WTC11 (cell line): ENCODE data around the gene DSTN. TPM values are rescaled to one million over a fixed set of nuclear protein-coding genes. Genes with fewer than 3 reads are reported as not detected.

Source experiments
- ATAC-seq: fragments of 200-7000 bp; cut with Tn5 transposase; 2 replicates; pipeline ENCODE4 v1.10.0; 2021; ENCODE audit warnings: mild to moderate bottlenecking, moderate library complexity
- CTCF ChIA-PET: fragments of 300-600 bp; sonication (Branson Sonifier 250); formaldehyde crosslinking; loops from one replicate; lab custom pipeline; 2021; ENCODE audit warnings: antibody characterized with exemption; lab: Charles Lee
- POLR2A ChIA-PET: fragments of 350-600 bp; sonication (Branson Sonifier 250); formaldehyde crosslinking; loops from one replicate; lab custom pipeline; 2021; ENCODE audit warnings: antibody characterized with exemption; lab: Charles Lee
- DNase-seq: peaks from one replicate; pipeline ENCODE4 v3.0.0; 2021; ENCODE audit warnings: low spot score
- H3K27ac Mint-ChIP-seq: 2 replicates; pipeline ENCODE4 v1.8.0; 2021; ENCODE audit warnings: mixed read lengths
- H3K27me3 Mint-ChIP-seq: 2 replicates; pipeline ENCODE4 v1.8.0; 2021; ENCODE audit warnings: low read depth, mild to moderate bottlenecking, moderate library complexity, mixed read lengths
- H3K36me3 Mint-ChIP-seq: 2 replicates; pipeline ENCODE4 v1.8.0; 2021; ENCODE audit warnings: mixed read lengths
- H3K4me1 Mint-ChIP-seq: 2 replicates; pipeline ENCODE4 v1.8.0; 2022; ENCODE audit warnings: mixed read lengths
- H3K4me3 Mint-ChIP-seq: 2 replicates; pipeline ENCODE4 v1.8.0; 2021; ENCODE audit warnings: mild to moderate bottlenecking, moderate library complexity, mixed read lengths
- H3K9me3 Mint-ChIP-seq: 2 replicates; pipeline ENCODE4 v1.8.0; 2021; ENCODE audit warnings: mixed read lengths
- ESRRA ChIP-seq: sonication (generic); formaldehyde crosslinking; IDR thresholded peaks from 2 replicates; pipeline ENCODE4 v1.8.1; 2022; ENCODE audit warnings: mild to moderate bottlenecking, missing genetic modification reagents, borderline replicate concordance
- GTF2I ChIP-seq: fragments of 250-450 bp; sonication (Bioruptor Pico); conservative IDR thresholded peaks from 2 replicates; pipeline ENCODE4 v1.4.0; 2021; ENCODE audit warnings: mild to moderate bottlenecking
- KAT7 ChIP-seq: sonication (generic); formaldehyde crosslinking; IDR thresholded peaks from 2 replicates; pipeline ENCODE4 v1.8.1; 2023; ENCODE audit warnings: missing genetic modification reagents, mild to moderate bottlenecking, borderline replicate concordance
- MYBL2 ChIP-seq: sonication (generic); formaldehyde crosslinking; IDR thresholded peaks from 2 replicates; pipeline ENCODE4 v1.8.1; 2023; ENCODE audit warnings: mild to moderate bottlenecking, moderate library complexity, missing genetic modification reagents
- NFYB ChIP-seq: sonication (generic); formaldehyde crosslinking; conservative IDR thresholded peaks from 2 replicates; pipeline ENCODE4 v1.8.0; 2022; ENCODE audit warnings: low read depth, missing genetic modification reagents
- NR3C1 ChIP-seq: sonication (generic); formaldehyde crosslinking; conservative IDR thresholded peaks from 2 replicates; pipeline ENCODE4 v1.8.1; 2023; ENCODE audit warnings: low read depth, mild to moderate bottlenecking, missing genetic modification reagents
- PRDM15 ChIP-seq: sonication (generic); formaldehyde crosslinking; IDR thresholded peaks from 2 replicates; pipeline ENCODE4 v1.8.0; 2022; ENCODE audit warnings: missing genetic modification reagents
- PRRX2 ChIP-seq: fragments of 250-450 bp; sonication (Bioruptor Pico); IDR thresholded peaks from 2 replicates; pipeline ENCODE4 v1.8.0; 2021; ENCODE audit warnings: mild to moderate bottlenecking
- ZBTB21 ChIP-seq: sonication (generic); formaldehyde crosslinking; IDR thresholded peaks from 2 replicates; pipeline ENCODE4 v1.8.1; 2023; ENCODE audit warnings: mild to moderate bottlenecking, missing genetic modification reagents, borderline replicate concordance
- ZNF396 ChIP-seq: fragments of 250-450 bp; sonication (Bioruptor Pico); IDR thresholded peaks from 2 replicates; pipeline ENCODE4 v1.8.0; 2021; ENCODE audit warnings: mild to moderate bottlenecking, moderate library complexity, borderline replicate concordance
- total RNA-seq: library from RNA; stranded (reverse); gene quantifications from 3 replicates; pipeline ENCODE4 v1.2.3, GENCODE V29; 2021
- TF ChIP-seq, protein P1 (sequence below): sonication (generic); formaldehyde crosslinking; IDR thresholded peaks from 2 replicates; pipeline ENCODE4 v1.8.0; 2023; ENCODE audit warnings: missing genetic modification reagents, mild to moderate bottlenecking, borderline replicate concordance
- TF ChIP-seq, protein P2 (sequence below): sonication (generic); formaldehyde crosslinking; IDR thresholded peaks from 2 replicates; pipeline ENCODE4 v1.8.0; 2022; ENCODE audit warnings: mild to moderate bottlenecking, missing genetic modification reagents
- TF ChIP-seq, protein P3 (sequence below): sonication (generic); formaldehyde crosslinking; IDR thresholded peaks from 2 replicates; pipeline ENCODE4 v1.8.1; 2022; ENCODE audit warnings: low read depth, mild to moderate bottlenecking, moderate library complexity, missing genetic modification reagents, borderline replicate concordance
- TF ChIP-seq, protein P4 (sequence below): sonication (generic); formaldehyde crosslinking; IDR thresholded peaks from 2 replicates; pipeline ENCODE4 v1.8.1; 2023; ENCODE audit warnings: mild to moderate bottlenecking, missing genetic modification reagents, moderate library complexity

DSTN gene
- total RNA-seq, 1 experiment from 2014 or later, result 153 TPM

- TF ChIP-seq, protein P1, sequence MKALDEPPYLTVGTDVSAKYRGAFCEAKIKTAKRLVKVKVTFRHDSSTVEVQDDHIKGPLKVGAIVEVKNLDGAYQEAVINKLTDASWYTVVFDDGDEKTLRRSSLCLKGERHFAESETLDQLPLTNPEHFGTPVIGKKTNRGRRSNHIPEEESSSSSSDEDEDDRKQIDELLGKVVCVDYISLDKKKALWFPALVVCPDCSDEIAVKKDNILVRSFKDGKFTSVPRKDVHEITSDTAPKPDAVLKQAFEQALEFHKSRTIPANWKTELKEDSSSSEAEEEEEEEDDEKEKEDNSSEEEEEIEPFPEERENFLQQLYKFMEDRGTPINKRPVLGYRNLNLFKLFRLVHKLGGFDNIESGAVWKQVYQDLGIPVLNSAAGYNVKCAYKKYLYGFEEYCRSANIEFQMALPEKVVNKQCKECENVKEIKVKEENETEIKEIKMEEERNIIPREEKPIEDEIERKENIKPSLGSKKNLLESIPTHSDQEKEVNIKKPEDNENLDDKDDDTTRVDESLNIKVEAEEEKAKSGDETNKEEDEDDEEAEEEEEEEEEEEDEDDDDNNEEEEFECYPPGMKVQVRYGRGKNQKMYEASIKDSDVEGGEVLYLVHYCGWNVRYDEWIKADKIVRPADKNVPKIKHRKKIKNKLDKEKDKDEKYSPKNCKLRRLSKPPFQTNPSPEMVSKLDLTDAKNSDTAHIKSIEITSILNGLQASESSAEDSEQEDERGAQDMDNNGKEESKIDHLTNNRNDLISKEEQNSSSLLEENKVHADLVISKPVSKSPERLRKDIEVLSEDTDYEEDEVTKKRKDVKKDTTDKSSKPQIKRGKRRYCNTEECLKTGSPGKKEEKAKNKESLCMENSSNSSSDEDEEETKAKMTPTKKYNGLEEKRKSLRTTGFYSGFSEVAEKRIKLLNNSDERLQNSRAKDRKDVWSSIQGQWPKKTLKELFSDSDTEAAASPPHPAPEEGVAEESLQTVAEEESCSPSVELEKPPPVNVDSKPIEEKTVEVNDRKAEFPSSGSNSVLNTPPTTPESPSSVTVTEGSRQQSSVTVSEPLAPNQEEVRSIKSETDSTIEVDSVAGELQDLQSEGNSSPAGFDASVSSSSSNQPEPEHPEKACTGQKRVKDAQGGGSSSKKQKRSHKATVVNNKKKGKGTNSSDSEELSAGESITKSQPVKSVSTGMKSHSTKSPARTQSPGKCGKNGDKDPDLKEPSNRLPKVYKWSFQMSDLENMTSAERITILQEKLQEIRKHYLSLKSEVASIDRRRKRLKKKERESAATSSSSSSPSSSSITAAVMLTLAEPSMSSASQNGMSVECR (CRISPR knock-in tag), result no peak
- TF ChIP-seq, protein P2, sequence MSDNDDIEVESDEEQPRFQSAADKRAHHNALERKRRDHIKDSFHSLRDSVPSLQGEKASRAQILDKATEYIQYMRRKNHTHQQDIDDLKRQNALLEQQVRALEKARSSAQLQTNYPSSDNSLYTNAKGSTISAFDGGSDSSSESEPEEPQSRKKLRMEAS, result no peak
- TF ChIP-seq NFYB (CRISPR knock-in tag) (no peak), PRDM15 (no peak), MYBL2 (CRISPR knock-in tag) (no peak), ZNF396 (CRISPR knock-in tag) (no peak), GTF2I (CRISPR knock-in tag) (no peak), PRRX2 (CRISPR knock-in tag) (no peak), ZBTB21 (CRISPR knock-in tag) (no peak)
- TF ChIP-seq, protein P3, sequence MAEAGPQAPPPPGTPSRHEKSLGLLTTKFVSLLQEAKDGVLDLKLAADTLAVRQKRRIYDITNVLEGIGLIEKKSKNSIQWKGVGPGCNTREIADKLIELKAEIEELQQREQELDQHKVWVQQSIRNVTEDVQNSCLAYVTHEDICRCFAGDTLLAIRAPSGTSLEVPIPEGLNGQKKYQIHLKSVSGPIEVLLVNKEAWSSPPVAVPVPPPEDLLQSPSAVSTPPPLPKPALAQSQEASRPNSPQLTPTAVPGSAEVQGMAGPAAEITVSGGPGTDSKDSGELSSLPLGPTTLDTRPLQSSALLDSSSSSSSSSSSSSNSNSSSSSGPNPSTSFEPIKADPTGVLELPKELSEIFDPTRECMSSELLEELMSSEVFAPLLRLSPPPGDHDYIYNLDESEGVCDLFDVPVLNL (CRISPR knock-in tag), result no peak
Observed at GRCh38 chr20:17614176-17614811, 44.4 kb downstream of the DSTN start (continued).

GRCh38 chr20:17614812-17615644 lies 45.2 kb downstream of the DSTN start:
- POLR2A ChIA-PET, result no interaction called here

More at GRCh38 chr20:17614812-17615644, 45.2 kb downstream of the DSTN start:
- Mint-ChIP-seq H3K4me1 (peaks cover 3% of the 10 kb centered on the region), H3K36me3 (peaks cover 29% of the 10 kb centered on the region), H3K4me3 (no peak overlapping the region), H3K27me3 (no peaks in the 10 kb centered on the region), H3K9me3 (no peaks in the 10 kb centered on the region), H3K27ac (0 out of 2 replicates have a peak overlapping the region, but pooled peaks have one; percentile 60)
- TF ChIP-seq, protein P4, sequence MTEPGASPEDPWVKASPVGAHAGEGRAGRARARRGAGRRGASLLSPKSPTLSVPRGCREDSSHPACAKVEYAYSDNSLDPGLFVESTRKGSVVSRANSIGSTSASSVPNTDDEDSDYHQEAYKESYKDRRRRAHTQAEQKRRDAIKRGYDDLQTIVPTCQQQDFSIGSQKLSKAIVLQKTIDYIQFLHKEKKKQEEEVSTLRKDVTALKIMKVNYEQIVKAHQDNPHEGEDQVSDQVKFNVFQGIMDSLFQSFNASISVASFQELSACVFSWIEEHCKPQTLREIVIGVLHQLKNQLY (CRISPR knock-in tag), result no peak
- TF ChIP-seq ESRRA (CRISPR knock-in tag), result 0 out of 2 replicates have a peak, but pooled peaks have one; percentile 37
- no peak for TF ChIP-seq NR3C1 (CRISPR knock-in tag)
- TF ChIP-seq KAT7 (CRISPR knock-in tag), result no peak
- ATAC-seq (no peak), DNase-seq (no peak)
- CTCF ChIA-PET, result interaction anchor here (0.6 to 1.4 kb wide), 8 partner anchors 12 to 814 kb away, joined by 3 to 5 read pairs (median 3); no protein-coding TSS in a partner anchor
